Embryonic facial prominence (tissue), 1 donor: ENCODE data around the gene ESPNL.

Experiments
- DNase-seq: peaks from one replicate; pipeline ENCODE4 v3.0.0-alpha.2; 2016; ENCODE audit errors: extremely low spot score

Gene ESPNL

DNA sequence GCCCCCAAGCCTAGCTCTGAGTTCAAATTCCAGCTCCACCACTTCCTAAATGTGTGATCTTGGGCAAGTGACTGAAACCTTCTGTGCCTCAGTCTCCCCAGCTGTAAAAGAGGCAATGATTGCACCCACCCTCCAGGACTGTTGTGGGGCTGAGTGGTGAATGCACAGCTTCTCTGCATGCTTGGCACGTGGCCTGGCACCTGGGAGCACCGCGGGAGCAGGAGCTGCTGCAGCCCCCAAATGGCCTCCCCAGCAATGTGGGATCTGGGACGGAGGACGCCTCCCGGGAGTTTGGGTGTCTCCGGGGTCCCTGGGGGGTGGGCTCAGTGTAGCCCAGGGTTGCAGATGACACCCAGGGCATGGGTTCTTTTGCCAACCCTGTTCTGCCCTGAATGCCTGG, 39.9 kb downstream of the ESPNL start:
- DNase-seq: no peak

GRCh38 chr2:238140721-238141540, 40.8 kb downstream of the ESPNL start:
- no peak for DNase-seq

GRCh38 chr2:238141541-238142318, 41.6 kb downstream of the ESPNL start:
- no peak for DNase-seq

- no peak for DNase-seq
Observed at GRCh38 chr2:238142382-238143205, 42.5 kb downstream of the ESPNL start.

DNA sequence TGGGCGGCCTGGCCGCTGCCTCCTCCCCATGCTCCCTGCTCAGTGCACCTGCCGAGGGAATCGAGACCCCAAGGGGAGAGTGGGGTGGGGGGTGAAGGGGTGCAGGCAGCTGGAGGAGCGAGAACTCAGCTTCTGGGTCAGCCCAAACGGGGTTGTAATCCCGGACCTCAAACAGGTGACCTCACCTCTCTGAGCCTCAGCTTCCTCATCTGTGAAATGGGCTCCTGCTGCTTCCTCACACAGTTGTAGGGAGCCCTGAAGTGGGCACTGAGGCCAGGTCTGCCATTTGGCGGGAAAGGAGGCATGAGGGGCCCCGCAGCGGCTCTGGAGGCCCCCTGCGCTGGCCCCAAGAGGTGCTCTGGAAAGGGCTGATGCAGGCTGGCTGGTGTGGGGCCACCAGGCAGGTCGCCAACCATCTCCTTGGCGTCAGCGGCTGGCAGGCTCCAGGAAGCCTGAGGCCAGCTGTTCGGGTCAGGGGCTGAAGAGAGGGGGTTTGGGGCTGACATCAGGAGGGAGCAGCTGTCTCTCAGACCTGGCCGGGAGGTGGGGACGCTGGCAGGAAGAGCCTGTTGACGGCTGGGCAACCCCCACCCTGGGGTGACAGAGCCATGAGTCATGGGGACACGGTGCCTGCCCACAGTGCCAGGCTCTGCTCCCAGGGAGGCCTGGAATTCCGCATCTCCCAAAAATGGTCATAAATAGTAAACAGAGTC, 43.3 kb downstream of the ESPNL start:
- no peak for DNase-seq

DNA sequence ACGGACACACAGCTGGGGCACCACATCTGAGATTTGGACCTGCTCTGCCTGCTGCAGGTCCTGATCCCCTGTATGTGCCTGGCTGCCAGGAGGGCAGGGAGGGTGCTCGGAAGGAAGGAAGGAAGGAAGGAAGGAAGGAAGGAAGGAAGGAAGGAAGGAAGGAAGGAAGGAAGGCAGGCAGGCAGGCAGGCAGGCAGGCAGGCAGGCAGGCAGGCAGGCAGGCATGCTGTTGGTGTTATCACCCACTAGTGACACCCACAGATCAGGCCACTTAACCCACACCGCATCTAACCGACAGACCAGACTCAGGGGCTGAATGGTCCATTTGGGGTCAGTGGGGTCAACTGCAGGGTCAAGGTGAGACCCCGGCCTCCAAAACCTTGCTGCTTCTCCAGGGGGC, 44.1 kb downstream of the ESPNL start:
- no peak for DNase-seq

- no peak for DNase-seq
Observed at GRCh38 chr2:238145046-238145445, 44.9 kb downstream of the ESPNL start.

- no peak for DNase-seq
Observed at GRCh38 chr2:238145851-238146250, 45.7 kb downstream of the ESPNL start.

DNA sequence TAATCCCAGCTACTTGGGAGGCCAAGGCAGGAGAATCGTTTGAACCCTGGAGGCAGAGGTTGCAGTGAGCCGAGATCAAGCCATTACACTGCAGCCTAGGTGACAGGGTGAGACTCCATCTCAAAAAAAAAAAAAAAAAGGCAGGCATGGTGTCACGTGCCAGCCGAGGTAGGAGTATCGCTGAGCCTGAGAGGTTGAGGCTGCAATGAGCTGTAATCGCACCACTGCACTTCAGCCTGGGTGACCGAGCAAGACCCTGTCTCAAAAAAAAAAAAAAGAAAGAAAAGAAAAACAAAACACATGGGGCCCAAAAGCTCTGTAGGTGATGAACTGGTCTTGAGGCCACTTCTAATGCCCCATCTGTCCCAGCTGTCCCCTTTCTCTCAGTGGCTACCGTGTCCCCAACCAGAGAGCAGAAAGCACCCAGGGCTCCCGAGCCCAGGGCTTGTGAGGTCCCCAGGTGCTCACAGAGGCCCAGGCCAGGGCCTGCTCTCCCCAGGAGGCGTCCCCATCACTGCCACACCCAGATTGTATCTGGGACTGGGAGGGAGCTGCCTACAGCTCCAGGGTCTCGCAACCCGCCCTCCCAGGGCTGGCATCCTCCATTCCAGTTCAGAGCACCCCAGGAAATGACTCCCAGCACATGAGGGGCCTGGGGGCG, 46.9 kb downstream of the ESPNL start:
- DNase-seq: no peak

DNA sequence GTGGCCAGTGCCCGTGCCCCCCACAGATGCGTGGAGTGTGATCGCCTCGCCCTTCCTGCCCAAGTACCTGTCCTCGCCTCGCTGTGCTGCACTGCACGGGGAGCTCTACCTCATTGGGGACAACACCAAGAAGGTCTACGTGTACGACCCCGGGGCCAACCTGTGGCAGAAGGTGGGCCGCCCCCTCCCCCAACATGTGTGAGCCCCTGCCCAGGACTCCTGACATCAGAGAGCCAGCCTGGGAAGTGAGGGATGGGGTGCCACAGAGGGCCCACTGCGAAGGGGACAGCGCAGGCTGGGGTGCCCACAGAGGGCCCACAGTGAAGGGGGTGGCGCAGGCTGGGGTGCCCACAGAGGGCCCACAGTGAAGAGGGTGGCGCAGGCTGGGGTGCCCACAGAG, 48.8 kb downstream of the ESPNL start:
- no peak for DNase-seq

GRCh38 chr2:238149841-238150572, 49.9 kb downstream of the ESPNL start:
- no peak for DNase-seq

DNA sequence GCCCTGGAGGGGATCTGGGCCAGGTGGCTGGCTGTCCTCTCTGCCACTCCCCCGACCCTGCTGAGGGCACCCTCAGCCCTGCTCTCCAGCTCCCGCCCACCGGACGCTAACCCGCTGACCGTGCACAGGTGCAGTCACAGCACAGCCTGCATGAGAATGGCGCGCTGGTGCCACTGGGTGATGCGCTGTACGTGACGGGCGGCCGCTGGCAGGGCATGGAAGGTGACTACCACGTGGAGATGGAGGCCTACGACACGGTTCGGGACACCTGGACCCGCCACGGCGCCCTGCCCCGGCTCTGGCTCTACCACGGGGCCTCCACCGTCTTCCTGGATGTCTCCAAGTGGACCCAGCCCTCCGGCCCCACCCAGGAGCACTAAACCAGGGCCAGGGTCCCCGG, 50.5 kb downstream of the ESPNL start:
- no peak for DNase-seq

- DNase-seq: no peak
Observed at GRCh38 chr2:238151205-238151604, 51.1 kb downstream of the ESPNL start.

DNA sequence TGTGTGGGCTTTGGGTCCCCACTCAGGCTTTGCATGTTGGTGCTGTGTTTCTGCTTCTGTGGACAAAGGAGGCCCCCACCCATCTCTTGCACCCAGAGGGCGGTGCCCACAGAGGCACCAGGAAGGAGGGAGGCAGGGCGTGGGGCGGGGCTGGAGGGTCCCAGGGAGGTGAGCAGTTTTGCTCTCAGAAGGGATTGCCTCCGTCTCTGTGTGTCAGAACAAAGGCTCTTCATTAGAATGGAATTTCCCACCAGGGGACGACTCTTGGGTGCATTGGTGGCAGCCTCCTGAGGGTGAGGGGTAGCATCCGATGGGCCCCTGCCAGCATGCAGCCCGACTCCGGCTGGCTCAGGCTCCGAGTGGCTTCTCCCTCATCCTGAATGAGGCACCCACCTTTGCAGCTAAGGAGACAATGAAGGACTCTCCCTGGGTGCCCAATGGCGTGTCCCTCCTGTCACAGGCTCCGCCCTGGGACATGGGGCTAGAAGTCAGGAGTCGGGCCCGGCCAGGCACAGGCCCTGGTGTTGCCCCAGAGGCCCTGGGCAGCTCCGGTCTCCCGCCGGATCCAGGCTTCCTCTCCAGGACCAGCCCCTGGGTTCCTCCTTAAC, 51.6 kb downstream of the ESPNL start:
- DNase-seq: no peak

GRCh38 chr2:238152771-238153688, 52.9 kb downstream of the ESPNL start:
- no peak for DNase-seq

DNA sequence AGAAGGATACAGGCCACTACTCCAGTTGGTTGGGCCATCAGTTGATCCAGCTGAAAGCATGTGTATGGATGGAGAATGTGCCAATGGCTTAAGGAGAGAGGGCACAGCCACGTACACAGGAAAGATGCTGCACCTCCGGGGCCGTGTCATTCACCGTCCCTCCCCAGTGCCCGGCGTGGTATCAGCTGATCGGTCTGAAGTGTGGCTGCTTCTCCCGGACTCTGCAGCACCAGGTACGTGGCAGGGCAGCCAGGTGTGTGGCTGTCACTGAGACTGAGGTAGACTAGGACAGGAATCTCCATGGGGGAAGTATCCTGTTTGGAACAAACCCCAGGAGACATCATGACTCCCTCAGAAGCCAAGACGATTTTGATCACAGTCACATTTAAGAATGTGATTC, 54.4 kb downstream of the ESPNL start:
- DNase-seq: no peak

GRCh38 chr2:238155051-238155760, 55.1 kb downstream of the ESPNL start:
- no peak for DNase-seq
